Panc1 (cell line): ENCODE data around the gene MLEC. TPM values are rescaled to one million over a fixed set of nuclear protein-coding genes. Genes with fewer than 3 reads are reported as not detected.

ENCODE experiments used
- ATAC-seq: fragments of 200-7000 bp; cut with Tn5 transposase; 2 replicates; pipeline ENCODE4 v1.9.1; 2020; ENCODE audit warnings: mild to moderate bottlenecking, moderate library complexity
- BruUV-seq: library from RNA; stranded (reverse); fragments of 400-500 nt; replicated peaks from 2 replicates; lab custom pipeline; 2021; lab: Mats Ljungman, UMichigan
- CTCF ChIA-PET: fragments of 300-600 bp; sonication (Branson Sonifier 250); formaldehyde crosslinking; loops from one replicate; lab custom pipeline; 2022; ENCODE audit warnings: antibody characterized with exemption; lab: Charles Lee
- POLR2A ChIA-PET: fragments of 300-600 bp; sonication (Branson Sonifier 250); formaldehyde crosslinking; loops from one replicate; lab custom pipeline; 2022; ENCODE audit warnings: antibody characterized with exemption; lab: Charles Lee
- DNase-seq: peaks from one replicate; pipeline ENCODE4 v3.0.0-alpha.2; 2010; ENCODE audit warnings: low read depth, low spot score
- H3K27ac ChIP-seq: 2 replicates; pipeline ENCODE4 v1.5.1; 2011; ENCODE audit warnings: mild to moderate bottlenecking, low read length, inconsistent platforms
- H3K27me3 ChIP-seq: fragments of 200-500 bp; sonication (Bioruptor generic); 2 replicates; pipeline ENCODE4 v1.6.0; 2014; ENCODE audit warnings: low read length, inconsistent platforms; ENCODE audit not compliant: control insufficient read depth, insufficient read depth
- H3K36me3 ChIP-seq: fragments of 200-500 bp; sonication (Bioruptor generic); 2 replicates; pipeline ENCODE4 v1.5.1; 2014; ENCODE audit warnings: inconsistent platforms, mild to moderate bottlenecking, low read length, moderate library complexity; ENCODE audit not compliant: control insufficient read depth, insufficient read depth
- H3K4me1 ChIP-seq: 2 replicates; pipeline ENCODE4 v1.5.1; 2011; ENCODE audit warnings: inconsistent platforms, mild to moderate bottlenecking, low read length, moderate library complexity; ENCODE audit not compliant: control insufficient read depth, insufficient read depth
- H3K4me3 ChIP-seq, 2 experiments: 2 replicates each; pipeline ENCODE4 v1.5.1; 2011 to 2012; ENCODE audit warnings: low read depth in 2 of 2, low read length in 2 of 2, mild to moderate bottlenecking in 2 of 2, inconsistent platforms in 1 of 2, moderate library complexity in 1 of 2
- H3K9me3 ChIP-seq: fragments of 200-500 bp; sonication (Bioruptor generic); 2 replicates; pipeline ENCODE4 v1.5.1; 2014; ENCODE audit warnings: low read depth, mild to moderate bottlenecking, inconsistent platforms, low read length, moderate library complexity; ENCODE audit not compliant: control insufficient read depth, insufficient read depth
- CTCF ChIP-seq: fragments of 450-650 bp; IDR thresholded peaks from 2 replicates; pipeline ENCODE4 v1.5.1; 2017; ENCODE audit warnings: mild to moderate bottlenecking
- POLR2AphosphoS5 ChIP-seq: IDR thresholded peaks from 2 replicates; pipeline ENCODE4 v1.6.1; 2012; ENCODE audit warnings: mild to moderate bottlenecking, low read depth, low read length, moderate library complexity
- REST ChIP-seq, 2 experiments: IDR thresholded peaks; 2 replicates each; pipeline ENCODE4 v1.6.1; 2011 to 2012; ENCODE audit warnings: low read depth in 2 of 2, control low read depth in 1 of 2, low read length in 1 of 2, mild to moderate bottlenecking in 1 of 2, moderate library complexity in 1 of 2; ENCODE audit not compliant: insufficient read depth in 1 of 2
- SIN3A ChIP-seq: IDR thresholded peaks from 2 replicates; pipeline ENCODE4 v1.6.1; 2012; ENCODE audit warnings: low read depth, mild to moderate bottlenecking, low read length, moderate library complexity, borderline replicate concordance; ENCODE audit not compliant: insufficient read depth
- TCF7L2 ChIP-seq: IDR thresholded peaks from 2 replicates; pipeline ENCODE4 v1.6.1; 2011; ENCODE audit warnings: mild to moderate bottlenecking, low read depth, low read length, inconsistent platforms
- in situ Hi-C: cut with HindIII; loops from 2 replicates; pipeline ENCODE4 v1.10.0; 2016; ENCODE audit warnings: low sequenced_read_pairs, low pct_unique_long_range_greater_than_20kb
- intact Hi-C: fragments of 100-400 bp; cut with micrococcal nuclease; formaldehyde crosslinking; loops from one replicate; pipeline ENCODE4 v1.10.0; 2022; ENCODE audit not compliant: unreplicated experiment
- total RNA-seq: library from RNA; stranded (reverse); gene quantifications from one replicate; pipeline ENCODE4 v1.2.1, GENCODE V29; 2021; ENCODE audit not compliant: unreplicated experiment

MLEC gene
- total RNA-seq, 1 experiment from 2014 or later: 171 TPM

GRCh38 chr12:120662879-120663278 is 24.1 kb upstream of the MLEC start:
- intact Hi-C loops (no loop called here), in situ Hi-C loops (no loop called here)
- Histone ChIP-seq H3K27ac (no peak overlapping the region), H3K4me3 (no peak overlapping the region), H3K36me3 (no peaks in the 10 kb centered on the region), H3K4me1 (no peaks in the 10 kb centered on the region), H3K27me3 (no peaks in the 10 kb centered on the region), H3K9me3 (no peaks in the 10 kb centered on the region)
- POLR2A ChIA-PET: interaction anchor here (0.7 kb wide), 1 partner anchor 9 kb away, joined by 7 read pairs; no protein-coding TSS in a partner anchor
- ATAC-seq (no peak), DNase-seq (no peak)
- no TSS peak for BruUV-seq
- CTCF ChIA-PET: interaction anchor here (0.6 kb wide), 1 partner anchor 11 kb away, joined by 6 read pairs; no protein-coding TSS in a partner anchor
- no peak for TF ChIP-seq TCF7L2
- TF ChIP-seq CTCF: no peak
- TF ChIP-seq REST (IDR thresholded peaks at IDR 0.05; ENCODE audit: insufficient read depth in 1 of 2, low read depth in 2 of 2, low read length in 1 of 2): no peak
- TF ChIP-seq POLR2AphosphoS5: no peak
- TF ChIP-seq SIN3A: no peak

- no TSS peak for BruUV-seq
- H3K27me3 ChIP-seq: no peaks in the 10 kb centered on the region
- H3K27ac ChIP-seq: no peak overlapping the region
- no peaks in the 10 kb centered on the region for H3K36me3 ChIP-seq
- H3K4me1 ChIP-seq: no peaks in the 10 kb centered on the region
- intact Hi-C loops (no loop called here), in situ Hi-C loops (no loop called here)
- ATAC-seq (no peak; the same call in 1 of the 2 replicates), DNase-seq (no peak)
- CTCF ChIA-PET: interaction anchor here (0.7 kb wide), 1 partner anchor 571 kb away, joined by 4 read pairs; no protein-coding TSS in a partner anchor
- TF ChIP-seq CTCF (no peak), TCF7L2 (no peak), SIN3A (no peak), REST (IDR thresholded peaks at IDR 0.05; ENCODE audit: insufficient read depth in 1 of 2, low read depth in 2 of 2, low read length in 1 of 2) (no peak), POLR2AphosphoS5 (no peak)
- POLR2A ChIA-PET: interaction anchor here (0.5 kb wide), 1 partner anchor 273 kb away, joined by 6 read pairs; no protein-coding TSS in a partner anchor
- H3K9me3 ChIP-seq: no peaks in the 10 kb centered on the region
- no peak overlapping the region for H3K4me3 ChIP-seq
Measured at GRCh38 chr12:120663741-120664140, 23.2 kb upstream of the MLEC start.
